GF-D8 (cell line): ENCODE measurements around the gene SLC38A11.
"Not testable (repeated sequence)": the region's sequence is repeated elsewhere in the genome, so short reads cannot be mapped to it uniquely, and the experiment has no call there.

ENCODE experiments used
- DNase-seq: peaks from one replicate; lab custom pipeline; 2025; lab: John Stamatoyannopoulos, UW

The SLC38A11 gene

DNA sequence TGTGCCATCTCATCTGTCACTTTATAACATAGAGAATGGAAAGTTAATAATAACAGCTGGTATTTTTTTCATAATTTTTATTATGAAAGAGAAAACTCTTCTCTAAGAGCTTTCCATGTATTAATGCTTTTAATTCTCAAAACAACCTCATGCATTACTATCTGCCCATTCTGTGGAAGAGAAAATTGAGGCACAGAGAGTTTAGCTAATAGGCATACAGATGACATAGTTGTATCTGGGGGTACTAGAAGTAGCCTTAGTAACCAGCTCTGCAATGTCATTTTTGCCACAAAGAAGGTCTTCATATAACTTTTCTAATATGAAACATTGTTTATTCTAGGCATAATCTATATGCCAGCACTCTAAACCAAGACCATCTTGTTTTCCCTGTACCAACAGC is 77.4 kb downstream of the SLC38A11 start:
- DNase-seq, result no peak

GRCh38 chr2:164877169-164877568 is 78.2 kb downstream of the SLC38A11 start:
- DNase-seq, result no peak

GRCh38 chr2:164875334-164876205 is 79.8 kb downstream of the SLC38A11 start:
- DNase-seq, result no peak

DNA sequence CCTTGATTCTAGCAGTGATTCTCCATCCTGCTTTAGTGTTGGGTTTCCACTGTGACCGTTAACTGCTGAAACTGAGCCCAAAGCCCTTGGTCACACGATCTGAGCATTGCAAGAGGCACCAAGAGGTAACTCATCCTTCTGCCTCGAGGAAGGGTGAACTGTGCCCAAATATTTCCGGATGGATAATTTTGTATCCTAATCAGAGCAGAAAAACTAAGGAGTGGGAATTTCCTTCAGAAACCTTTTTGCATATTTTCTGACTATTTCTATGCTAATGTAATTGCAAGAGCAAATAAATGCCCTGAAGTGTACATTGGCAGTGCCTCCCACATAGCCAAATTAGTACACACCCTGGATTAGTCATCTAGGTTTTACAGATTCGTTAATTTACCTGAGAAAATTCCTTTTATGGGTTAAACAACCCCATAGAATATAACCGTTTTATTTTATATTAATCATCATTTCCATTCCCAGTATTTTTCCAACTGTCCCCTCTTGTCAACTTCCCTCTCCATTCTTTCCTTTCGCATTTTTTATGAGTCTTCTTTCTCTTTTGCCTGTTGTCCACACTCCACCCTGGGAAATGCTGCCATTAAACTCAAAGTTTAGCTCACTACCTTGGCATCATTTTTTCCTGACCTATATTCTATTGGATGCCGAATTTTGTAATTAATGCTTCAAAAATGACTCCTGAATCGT is 82.0 kb downstream of the SLC38A11 start:
- no peak for DNase-seq

DNA sequence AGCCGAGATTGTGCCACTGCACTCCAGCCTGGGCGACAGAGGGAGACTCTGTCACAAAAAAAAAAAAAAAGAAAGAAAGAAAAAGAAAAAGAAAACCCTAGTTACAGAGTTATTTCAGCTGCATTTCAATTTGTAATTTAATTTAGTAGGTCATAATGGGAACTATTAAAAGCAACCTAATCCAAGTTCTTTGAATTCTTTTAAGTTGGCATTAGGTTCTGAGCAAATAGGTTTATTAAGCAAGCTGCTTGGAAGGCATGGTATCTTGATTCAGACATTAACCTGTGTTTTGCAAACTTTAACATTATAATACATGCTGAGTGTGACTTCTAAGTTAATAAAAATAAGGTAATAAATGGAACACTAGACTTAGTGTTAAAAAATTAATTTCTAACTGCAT is 83.9 kb downstream of the SLC38A11 start:
- DNase-seq, result no peak

- no peak for DNase-seq
These were observed 85.9 kb downstream of the SLC38A11 start for GRCh38 chr2:164869420-164869772.

DNA sequence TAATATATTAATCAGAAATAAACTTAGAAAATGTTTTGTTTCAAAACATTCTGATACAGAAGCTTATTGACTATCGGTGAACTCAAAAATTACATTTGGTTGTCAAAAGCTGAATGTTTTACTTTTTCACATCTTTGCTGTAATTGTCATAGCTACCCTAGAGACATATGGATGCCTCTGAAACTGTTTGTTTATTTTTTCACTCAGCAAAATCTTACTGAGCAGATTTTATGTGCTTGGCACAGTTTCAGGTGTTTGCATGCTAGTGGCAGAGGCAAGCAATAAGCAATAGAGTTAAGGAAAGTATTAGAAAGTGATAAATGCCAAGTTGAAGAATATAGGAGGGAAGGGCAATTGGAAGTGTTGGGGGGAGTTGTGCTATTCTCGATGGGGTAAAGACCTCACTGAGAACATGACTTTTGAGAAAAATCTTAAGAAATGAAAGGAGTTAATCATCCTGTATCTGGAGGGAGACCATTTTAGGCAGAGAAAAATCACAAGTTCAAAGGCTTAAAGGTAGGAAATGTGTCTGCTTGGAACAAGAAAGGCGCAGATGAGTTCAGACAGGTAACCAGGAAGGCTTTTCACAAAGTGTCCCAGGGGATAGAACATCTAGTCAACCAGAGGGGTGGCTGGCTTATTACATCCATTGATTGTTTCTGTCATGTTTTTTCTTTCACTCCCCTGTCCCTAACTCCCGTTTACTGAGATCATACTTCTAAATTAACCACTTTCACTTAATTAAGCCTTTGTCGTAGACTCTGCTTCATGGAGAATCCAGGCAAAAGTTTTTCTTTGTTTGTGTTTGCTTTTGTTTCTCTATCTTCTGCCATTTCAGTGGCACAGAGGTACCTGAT is 86.5 kb downstream of the SLC38A11 start:
- no peak for DNase-seq

DNA sequence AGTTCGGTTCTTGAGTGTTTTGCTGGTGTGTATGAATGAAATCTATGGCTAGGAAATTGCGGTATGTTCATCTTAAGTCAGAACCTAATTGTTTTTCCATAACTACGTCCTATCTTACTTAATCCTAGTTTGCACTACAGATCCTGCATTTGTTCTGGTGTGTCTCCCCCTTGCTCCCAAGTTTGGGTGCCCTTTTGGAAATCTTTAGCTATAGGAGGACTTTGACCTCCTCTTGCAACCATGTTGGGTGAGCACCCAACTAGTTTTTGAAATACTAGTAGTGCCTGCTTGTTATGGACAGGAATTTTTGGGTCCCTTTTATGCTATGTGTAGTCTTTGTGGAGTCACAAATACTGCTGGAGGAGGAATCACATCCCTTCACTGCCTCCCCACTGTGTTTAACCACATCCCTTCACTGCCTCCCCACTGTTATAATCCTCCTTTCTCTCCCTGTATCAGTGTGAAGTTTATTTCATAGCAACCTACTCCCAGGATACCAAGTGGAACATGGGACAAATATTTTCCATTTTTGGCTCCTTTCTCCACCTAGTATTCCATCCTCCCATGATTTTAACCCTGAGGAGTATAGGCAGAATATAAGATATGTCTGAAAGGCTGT is 87.4 kb downstream of the SLC38A11 start:
- no peak for DNase-seq

GRCh38 chr2:164866381-164866780 is 88.9 kb downstream of the SLC38A11 start:
- not testable (repeated sequence) for DNase-seq

DNA sequence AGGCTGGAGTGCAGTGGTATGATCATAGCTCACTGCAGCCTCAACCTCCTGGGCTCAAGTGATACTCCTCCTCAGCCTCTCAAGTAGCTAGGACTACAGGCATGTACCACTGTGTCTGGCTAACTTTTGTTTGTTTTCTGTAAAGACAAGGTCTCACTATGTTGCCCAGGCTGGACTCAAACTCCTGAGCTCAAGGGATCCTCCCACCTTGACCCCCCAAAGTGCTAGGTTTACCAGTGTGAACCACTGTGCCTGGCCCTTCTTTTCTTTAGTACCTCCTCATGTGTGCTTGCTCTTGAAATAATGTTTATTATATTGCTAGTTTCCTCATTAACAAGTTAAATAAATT is 94.7 kb downstream of the SLC38A11 start:
- no peak for DNase-seq

GRCh38 chr2:164859906-164860693 is 95.2 kb downstream of the SLC38A11 start:
- not testable (repeated sequence) for DNase-seq

- no peak for DNase-seq
These were observed 96.0 kb downstream of the SLC38A11 start for GRCh38 chr2:164859251-164859818.

- DNase-seq, result no peak
These were observed 103.2 kb downstream of the SLC38A11 start for GRCh38 chr2:164852086-164852485.

DNA sequence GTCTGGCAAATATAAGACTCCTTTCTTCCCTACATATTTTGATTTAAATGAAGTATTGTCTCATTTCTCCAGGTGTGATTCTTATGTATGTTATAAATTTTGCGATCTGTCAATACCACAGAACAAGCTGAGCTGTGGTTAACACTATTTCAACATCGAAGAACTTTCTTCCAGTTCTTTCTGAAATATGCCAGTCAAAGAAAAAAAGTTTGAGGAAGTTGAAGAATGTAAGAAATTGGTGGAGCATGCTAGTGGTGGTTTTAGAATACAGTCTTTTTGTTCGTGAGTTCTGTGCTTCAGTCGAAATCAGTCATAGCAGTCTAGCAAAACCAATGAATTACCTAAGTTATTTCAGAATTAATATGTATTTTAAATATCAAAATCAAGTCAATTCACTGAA is 105.1 kb downstream of the SLC38A11 start:
- DNase-seq, result peak; percentile 24

DNA sequence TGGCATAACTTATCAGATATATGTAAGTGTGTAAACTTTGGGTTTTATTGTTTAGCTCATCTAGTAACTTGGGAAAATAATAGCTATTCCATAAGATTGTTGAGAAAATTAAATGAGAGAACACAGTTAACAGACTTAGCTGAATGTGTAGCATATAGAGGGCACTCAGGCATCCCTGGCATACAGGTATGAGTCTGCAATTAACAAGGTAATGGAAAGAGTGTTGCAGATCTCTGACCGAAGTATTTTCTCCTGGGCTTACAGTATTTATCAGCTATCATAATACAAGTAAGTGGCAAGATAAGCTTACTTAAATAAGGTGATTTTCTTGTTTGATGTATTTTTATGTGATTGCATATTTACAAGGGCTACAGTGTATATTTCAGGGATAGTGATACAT is 105.8 kb downstream of the SLC38A11 start:
- no peak for DNase-seq

GRCh38 chr2:164847981-164848741 is 107.2 kb downstream of the SLC38A11 start:
- no peak for DNase-seq

DNA sequence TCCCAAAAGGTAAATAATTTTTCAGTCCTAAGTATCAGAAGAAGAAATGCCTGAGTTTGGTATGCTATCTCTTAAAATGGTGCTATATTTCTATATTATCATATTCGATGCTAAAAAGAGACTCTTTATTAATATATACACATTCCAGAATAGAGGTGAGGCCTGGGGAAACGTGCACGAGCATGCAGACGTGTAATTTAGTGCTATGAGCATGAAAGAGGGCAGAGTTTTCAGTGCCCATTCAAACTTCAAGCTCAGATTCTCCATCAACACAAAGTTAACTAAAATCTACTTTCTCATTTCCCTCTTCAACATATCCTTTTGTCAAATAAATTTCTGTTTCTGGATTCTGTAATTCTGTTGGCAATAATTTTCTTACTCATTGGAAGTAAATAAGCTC is 108.0 kb downstream of the SLC38A11 start:
- DNase-seq, result no peak

DNA sequence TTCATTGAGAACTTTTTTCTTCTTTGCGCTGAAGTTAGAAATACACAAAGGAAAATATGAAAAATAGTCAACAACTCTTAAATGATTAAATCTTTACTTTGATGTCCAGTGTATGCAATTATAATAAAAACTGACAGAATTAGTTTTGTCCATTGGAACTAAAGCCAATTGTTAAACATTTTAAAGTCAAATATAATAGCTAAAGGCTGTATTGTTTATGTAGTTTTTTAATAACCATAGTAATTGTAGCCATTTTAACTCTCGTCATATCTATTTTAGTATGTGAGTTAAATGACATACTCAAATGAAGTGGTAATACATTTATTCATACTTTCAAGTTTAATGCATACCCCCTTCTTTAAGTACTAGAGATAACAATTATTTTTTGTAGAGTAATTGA is 109.0 kb downstream of the SLC38A11 start:
- no peak for DNase-seq
